VCaP (cell line): ENCODE data around the gene FKBP14.

Experiments used
- H3K27ac ChIP-seq: fragments of 450-650 bp; 2 replicates; pipeline ENCODE4 v1.5.1; 2017
- CTCF ChIP-seq: fragments of 450-650 bp; conservative IDR thresholded peaks from 2 replicates; pipeline ENCODE4 v1.5.1; 2017; ENCODE audit warnings: mild to moderate bottlenecking, moderate library complexity

Gene FKBP14

GRCh38 chr7:30005464-30005863 is 21.0 kb downstream of the FKBP14 start:
- TF ChIP-seq CTCF, result no peak

GRCh38 chr7:30003098-30003497 is 23.4 kb downstream of the FKBP14 start:
- no peak for TF ChIP-seq CTCF

More at GRCh38 chr7:30005464-30005863, 21.0 kb downstream of the FKBP14 start:
- H3K27ac ChIP-seq, result no peak overlapping the region

GRCh38 chr7:30001998-30002397 is 24.5 kb downstream of the FKBP14 start:
- TF ChIP-seq CTCF, result no peak
- H3K27ac ChIP-seq, result no peak overlapping the region

More at GRCh38 chr7:30003098-30003497, 23.4 kb downstream of the FKBP14 start:
- no peak overlapping the region for H3K27ac ChIP-seq

GRCh38 chr7:29998489-29998888 is 28.0 kb downstream of the FKBP14 start:
- TF ChIP-seq CTCF, result no peak
- no peak overlapping the region for H3K27ac ChIP-seq

GRCh38 chr7:29996321-29996720 is 30.2 kb downstream of the FKBP14 start:
- no peak for TF ChIP-seq CTCF
- no peak overlapping the region for H3K27ac ChIP-seq

- H3K27ac ChIP-seq, result no peak overlapping the region
- TF ChIP-seq CTCF, result no peak
These were observed 30.9 kb downstream of the FKBP14 start for GRCh38 chr7:29995652-29996051.

- no peak for TF ChIP-seq CTCF
- H3K27ac ChIP-seq, result no peak overlapping the region
These were observed 33.4 kb downstream of the FKBP14 start for GRCh38 chr7:29993140-29993539.

GRCh38 chr7:29991937-29992336 is 34.6 kb downstream of the FKBP14 start:
- TF ChIP-seq CTCF, result no peak
- no peak overlapping the region for H3K27ac ChIP-seq
